Measurements from ENCODE around the gene NDUFB8.

DNA sequence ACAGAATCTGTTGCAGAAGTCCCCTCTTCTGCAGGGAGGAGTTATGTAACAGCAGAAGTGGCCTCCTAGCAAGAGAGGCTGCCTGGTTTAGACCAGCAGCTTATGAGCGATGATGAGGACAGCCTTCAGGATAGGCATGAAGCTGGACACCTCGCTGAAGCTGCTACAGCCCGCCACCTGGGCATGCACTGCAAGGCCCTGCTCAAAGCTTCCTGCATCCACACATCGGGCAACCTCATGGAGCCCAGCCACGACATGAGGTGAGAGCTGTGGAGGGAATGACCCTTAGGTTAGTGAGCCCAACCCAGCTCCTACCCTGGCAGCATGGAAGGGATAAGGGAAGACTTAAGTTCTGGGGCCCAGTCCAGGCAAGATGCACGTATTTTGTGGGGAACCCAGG is 42.1 kb downstream of the NDUFB8 start:
- TF ChIP-seq, protein P1, sequence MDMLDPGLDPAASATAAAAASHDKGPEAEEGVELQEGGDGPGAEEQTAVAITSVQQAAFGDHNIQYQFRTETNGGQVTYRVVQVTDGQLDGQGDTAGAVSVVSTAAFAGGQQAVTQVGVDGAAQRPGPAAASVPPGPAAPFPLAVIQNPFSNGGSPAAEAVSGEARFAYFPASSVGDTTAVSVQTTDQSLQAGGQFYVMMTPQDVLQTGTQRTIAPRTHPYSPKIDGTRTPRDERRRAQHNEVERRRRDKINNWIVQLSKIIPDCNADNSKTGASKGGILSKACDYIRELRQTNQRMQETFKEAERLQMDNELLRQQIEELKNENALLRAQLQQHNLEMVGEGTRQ (IDR thresholded peaks at IDR 0.05; ENCODE audit: low read depth, low read length), result no peak
- TF ChIP-seq, protein P2, sequence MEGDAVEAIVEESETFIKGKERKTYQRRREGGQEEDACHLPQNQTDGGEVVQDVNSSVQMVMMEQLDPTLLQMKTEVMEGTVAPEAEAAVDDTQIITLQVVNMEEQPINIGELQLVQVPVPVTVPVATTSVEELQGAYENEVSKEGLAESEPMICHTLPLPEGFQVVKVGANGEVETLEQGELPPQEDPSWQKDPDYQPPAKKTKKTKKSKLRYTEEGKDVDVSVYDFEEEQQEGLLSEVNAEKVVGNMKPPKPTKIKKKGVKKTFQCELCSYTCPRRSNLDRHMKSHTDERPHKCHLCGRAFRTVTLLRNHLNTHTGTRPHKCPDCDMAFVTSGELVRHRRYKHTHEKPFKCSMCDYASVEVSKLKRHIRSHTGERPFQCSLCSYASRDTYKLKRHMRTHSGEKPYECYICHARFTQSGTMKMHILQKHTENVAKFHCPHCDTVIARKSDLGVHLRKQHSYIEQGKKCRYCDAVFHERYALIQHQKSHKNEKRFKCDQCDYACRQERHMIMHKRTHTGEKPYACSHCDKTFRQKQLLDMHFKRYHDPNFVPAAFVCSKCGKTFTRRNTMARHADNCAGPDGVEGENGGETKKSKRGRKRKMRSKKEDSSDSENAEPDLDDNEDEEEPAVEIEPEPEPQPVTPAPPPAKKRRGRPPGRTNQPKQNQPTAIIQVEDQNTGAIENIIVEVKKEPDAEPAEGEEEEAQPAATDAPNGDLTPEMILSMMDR (conservative IDR thresholded peaks at IDR 0.05; ENCODE audit: low read depth, low read length), result no peak
- TF ChIP-seq RFX5 (IDR thresholded peaks at IDR 0.05; ENCODE audit: low read depth, low read length) (no peak), POLR2A (IDR thresholded peaks at IDR 0.05; ENCODE audit: low read depth, low read length) (no peak), FOS (IDR thresholded peaks at IDR 0.05; ENCODE audit: low read depth, low read length) (no peak), MXI1 (IDR thresholded peaks at IDR 0.05; ENCODE audit: borderline replicate concordance, low read depth, low read length) (no peak), RCOR1 (IDR thresholded peaks at IDR 0.05; ENCODE audit: insufficient replicate concordance, low read length) (no peak), CHD1 (IDR thresholded peaks at IDR 0.05; ENCODE audit: low read depth, low read length) (no peak), RAD21 (IDR thresholded peaks at IDR 0.05; ENCODE audit: low read length) (no peak), CEBPB (IDR thresholded peaks at IDR 0.05; ENCODE audit: low read depth, low read length) (no peak), BHLHE40 (IDR thresholded peaks at IDR 0.05; ENCODE audit: low read depth, low read length) (no peak), SMC3 (IDR thresholded peaks at IDR 0.05; ENCODE audit: low read depth, low read length) (no peak), MAFK (IDR thresholded peaks at IDR 0.05; ENCODE audit: low read depth, low read length) (no peak)
- TF ChIP-seq, protein P3, sequence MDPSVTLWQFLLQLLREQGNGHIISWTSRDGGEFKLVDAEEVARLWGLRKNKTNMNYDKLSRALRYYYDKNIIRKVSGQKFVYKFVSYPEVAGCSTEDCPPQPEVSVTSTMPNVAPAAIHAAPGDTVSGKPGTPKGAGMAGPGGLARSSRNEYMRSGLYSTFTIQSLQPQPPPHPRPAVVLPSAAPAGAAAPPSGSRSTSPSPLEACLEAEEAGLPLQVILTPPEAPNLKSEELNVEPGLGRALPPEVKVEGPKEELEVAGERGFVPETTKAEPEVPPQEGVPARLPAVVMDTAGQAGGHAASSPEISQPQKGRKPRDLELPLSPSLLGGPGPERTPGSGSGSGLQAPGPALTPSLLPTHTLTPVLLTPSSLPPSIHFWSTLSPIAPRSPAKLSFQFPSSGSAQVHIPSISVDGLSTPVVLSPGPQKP (IDR thresholded peaks at IDR 0.05; ENCODE audit: borderline replicate concordance, low read depth, low read length), result no peak

Measured in IMR-90 (cell line).